ENCODE results near the gene ANKS1A.

Gene ANKS1A

DNA sequence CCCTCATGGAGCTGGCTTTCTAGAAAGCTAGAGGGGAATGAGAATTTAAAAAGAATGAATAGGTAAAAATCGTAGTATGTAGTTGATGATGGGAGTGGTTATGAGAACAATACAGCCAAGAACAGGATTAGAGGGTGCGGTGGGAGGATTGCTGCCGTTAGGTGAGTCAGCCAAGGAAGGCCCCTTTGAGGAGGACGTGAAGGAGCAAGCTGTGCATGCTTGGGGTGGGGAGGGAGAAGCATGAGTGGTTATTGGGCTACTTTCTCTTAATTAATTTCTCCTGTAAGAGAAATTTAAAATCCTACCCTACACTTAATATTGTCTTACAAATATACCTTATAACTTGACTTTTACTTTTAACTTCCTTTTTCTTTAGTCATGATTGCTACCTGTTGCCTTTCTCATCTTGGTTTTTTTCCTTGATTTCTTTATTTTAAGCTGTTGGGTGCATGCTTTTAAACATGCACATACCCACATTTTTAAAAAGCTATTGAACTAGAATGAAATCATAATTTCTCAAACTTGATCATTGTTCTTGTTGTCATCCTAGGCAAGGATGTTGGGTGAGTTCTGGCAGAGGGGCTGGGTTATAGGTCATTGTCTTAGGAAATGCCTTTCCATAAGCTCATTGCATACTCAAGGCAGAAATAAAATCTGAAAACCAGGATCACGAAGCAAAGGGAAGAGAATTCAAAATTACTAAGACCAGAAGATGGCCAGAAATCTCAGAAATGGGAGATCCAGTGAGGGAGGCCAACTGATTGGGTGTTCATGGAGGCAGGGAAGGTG, 137.6 kb downstream of the ANKS1A start:
- DNase-seq, result no peak

DNA sequence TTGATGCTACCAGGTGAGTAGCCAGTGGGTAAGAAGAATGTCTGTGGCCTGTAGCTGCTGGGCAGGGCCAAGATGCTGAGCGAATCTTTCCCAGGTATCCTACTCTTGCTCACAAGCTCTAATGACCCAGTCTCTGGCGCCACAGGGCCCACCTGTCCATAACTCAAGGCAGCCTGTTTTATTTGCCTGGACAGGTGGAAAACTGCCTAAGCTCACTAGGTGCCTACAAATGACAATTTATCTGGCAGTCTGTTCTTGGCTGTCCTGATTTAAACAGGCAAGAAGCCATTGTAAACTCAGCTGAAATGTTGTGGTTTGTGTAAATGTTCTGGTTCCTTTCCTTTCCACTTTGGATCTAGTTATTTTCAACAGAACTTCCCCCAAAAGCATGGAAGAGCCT, 138.8 kb downstream of the ANKS1A start:
- DNase-seq, result no peak

DNA sequence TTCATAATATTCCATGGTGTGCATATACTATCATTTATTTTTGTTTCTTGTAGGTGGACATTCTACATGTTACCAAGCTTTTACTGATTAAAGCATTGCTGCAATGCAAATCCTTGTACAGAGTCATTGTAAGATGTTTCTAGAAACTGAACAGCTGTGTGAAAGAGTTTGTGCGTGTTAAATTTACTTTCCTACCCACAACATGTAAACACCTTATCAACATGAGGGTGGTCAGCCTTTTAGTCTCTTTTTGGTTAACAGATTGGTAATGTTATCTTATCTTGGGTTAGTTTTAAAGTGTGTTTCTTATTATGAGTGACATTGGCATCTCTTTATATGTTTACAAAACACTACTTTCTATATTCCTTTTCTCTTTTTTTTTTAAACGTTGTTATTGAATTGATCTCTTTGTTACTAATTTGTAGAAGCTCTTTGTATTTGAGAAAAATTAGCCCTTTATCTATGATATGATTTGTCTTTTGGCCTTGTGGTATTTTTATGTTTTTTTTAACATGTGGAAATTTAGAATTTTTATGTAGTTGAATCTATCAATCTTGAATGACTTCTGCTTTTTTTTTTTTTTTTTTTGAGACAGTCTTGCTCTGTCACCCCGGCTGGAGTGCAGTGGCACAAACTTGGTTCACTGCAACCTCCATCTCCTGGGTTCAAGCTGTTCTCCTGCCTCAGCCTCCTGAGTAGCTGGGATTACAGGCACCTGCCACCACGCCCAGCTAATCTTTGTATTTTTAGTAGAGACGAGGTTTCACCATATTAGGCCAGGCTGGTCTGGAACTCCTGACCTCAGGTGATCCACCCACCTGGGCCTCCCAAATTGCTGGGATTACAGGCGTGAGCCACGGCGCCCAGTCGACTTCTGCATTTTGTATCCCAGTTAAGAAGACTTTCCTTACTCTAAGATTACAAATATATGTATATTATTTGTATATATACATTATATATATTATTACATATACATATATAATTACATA, 140.0 kb downstream of the ANKS1A start:
- no peak for DNase-seq

DNA sequence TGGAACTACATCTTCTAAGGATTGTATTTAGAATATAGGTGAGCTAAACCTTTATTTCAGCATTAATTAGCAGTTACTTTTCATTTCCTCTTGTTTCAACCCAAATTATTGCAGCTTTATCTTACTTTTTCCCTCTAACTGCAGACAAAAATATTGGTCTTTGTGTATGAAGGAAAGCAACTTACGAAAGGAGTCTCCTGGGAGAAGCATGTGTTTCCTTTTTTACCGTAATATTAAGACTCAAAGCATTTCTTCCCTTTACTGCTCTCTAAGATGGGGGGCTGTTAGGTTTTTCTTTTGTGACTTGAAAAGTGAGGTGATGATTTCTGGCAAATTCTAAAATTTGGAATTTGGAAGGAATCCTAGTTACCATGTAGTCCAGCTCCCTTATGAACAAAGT, 141.0 kb downstream of the ANKS1A start:
- DNase-seq, result no peak

DNA sequence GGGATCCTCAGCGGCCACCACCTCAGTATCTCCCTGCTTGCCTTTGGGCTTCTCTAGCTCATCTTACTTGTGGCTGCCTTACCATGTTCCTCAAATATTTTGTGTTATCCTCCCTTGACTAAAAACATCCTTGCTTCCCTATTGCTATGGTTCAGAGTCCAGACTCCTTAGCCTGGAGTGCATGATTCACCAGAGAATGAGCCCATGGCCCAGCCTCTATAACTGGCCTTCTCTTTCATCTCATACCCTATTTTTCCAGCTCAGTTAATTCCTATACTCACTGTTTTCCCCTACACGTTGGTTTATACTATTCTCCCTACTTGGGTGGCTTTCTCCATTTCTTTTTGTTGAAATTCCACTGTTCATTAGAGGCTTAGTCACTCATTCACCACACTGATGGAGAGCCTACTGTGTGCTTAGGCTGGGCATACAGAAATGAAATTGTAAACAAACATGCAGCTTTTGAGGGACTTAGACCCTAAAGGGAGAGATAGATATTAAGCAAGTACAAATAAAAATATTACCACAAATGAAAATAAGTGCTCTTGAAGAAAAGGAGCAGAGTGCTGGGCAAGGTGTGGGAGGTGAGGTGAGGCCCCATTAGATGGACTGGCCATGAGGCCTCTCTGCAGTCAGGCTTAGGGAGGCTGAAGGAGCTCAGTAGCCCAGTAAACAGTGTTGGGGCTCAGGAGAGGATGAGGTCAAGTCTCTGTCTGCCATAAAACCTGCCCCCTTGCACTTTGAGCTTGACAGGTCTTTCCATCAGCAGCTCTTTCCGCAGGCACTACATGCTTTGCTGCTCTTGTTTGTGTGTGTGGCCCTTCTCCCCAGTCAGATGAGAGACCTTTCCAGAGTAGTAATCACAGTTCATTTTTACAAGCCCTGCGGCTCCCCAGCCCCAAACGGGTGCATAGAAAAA, 142.8 kb downstream of the ANKS1A start:
- no peak for DNase-seq

DNA sequence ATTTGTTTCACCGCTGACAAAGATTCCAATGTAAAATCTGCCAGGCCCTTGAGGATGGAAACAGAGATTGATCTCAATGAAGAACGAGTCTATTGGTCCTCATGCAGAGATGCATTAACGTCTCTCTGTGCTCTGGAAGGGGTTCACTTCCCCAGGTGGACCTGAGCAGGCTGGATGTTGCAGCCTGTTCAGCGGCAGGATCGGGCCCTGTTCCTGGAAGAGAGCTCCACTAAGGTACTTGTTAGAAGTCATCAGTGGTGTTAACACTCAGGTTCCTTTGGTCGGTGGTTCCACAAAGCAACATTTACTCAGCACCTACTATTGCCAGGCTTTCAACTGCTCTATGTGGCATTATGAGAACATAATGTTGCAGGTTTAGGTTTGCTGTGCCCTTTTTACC, 144.6 kb downstream of the ANKS1A start:
- DNase-seq, result no peak

DNA sequence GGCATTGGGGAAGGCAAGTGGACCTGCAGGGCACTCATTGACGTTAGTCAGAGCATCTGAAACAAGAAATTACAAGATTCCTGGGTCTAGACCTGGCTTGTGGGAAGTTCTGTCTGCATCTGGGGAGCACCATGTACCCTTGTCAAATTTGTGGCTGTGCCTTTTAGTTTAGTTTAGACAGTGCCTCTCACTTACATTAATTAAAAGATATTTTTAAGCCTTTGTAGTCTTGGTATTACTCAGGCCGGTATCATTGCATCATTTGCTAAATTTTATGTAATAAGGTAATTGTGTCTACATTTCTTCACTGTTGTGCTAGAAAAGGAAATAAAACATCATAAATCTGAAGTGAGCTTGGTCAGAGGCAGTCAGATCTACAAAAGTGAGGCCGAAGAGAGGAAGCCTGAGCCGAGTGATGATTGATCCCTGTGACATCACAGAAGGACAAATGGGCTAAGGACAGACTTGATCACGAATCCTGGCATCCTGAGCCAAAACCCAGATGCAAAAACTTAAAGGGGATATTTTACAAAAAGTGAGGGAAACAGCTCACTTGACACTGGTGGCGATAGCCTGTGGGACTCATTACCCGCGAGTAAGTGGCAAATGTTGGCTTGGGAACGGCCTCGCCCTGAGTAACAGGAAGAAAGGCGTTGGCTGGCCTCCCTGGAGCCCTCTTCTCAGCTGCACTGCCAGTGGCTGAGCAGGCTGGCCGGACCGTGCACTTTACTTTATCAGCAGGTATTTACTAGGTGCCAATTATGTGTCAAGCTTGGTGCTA, 145.5 kb downstream of the ANKS1A start:
- DNase-seq, result no peak

DNA sequence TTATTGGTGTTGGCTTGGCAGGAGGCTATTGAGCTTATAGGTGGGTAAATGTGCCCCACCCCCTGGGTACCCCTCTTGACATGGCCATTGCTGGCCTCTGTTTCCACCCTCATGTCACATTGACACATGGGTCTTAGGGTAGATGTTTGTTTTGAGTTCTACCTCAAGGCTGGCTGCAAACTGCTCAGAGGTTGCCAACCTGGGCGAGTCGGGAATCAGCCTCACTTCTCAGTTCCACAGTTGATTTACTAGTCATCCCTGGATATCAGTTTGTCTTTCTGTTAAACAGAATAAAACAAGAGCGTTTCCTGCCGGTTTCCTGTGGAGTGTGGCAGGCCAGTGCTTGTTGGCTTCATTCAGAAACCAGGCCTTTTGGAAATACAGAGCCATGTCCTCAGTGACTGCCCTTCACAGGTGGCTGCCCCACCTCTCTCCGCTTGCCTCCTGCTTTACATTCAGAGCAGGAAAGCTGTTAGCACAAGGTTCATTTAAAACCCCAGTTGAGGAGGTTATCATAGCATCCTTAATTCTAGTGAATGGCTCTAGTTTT, 146.5 kb downstream of the ANKS1A start:
- DNase-seq, result no peak

DNA sequence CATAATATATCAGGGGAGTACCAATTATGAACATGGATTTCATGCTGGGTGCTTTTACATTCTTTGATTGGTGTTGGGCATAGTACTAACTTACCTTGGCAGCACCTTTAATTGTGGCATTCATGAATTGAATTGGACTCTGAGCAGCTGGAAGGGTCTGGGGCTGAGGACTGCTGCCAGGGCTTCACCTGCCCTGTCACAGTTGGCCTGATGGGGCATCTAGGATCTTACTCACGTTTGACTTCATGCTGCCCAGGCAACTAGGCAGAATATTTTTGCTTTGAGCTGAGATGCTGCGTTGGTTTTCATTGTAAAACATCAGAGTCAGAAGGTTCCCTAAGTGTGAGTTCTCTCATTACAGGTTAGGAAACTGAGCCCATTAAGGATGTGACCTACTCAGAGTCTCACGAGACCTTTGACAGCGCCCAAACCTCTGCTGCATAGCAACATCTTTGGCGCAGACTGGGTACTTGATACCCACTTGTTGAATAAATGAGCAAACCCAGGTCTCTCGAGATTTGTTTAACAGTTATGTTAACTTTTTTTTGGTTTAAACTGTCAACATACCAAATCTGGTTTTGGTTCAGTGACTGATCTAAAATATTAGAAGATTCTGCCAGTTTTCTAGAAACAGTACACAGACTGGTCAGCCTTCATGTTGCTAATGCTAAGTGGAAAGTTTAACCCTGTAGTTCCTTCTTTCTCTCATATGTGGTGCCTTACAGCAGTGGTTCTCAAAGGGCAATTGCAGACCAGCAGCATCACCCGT, 147.2 kb downstream of the ANKS1A start:
- DNase-seq, result no peak

DNA sequence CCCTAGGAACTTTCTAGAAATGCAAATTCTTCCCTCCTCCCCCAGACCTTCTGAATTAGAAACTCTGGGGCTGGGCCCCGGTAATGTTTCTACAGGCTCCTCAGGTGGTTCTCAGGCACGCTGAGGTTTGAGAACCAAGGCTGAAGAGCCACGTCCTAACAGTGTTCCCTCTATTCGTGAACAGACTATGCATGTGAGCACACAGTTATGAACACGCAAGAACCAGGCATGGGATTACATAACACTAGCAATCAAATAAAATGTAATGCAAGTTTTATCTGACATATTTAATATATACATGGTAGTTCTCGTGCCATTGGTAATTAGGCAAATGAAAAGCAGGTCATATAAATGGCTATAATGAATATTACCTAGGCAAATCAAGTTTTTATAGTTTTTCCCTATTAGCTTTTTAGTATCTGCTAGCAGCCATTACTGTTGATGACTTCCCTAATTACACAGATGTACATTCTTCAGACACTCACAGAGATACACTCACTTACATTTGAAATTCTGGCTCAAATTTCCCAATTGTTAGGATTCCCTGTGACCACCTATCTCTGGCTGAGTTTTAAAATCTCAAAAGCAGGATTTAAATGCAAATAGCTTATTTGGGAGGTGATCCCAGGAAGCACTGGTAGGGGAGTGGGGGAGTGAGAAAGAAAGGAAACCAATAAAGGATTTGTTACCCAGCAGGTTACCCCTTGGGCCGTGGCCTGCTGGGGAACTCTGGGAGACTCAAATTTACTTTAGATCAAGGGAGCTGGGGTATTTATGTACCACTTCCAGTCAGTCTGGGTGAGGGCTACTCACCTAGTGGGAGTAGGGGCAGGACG, 148.0 kb downstream of the ANKS1A start:
- no peak for DNase-seq

DNA sequence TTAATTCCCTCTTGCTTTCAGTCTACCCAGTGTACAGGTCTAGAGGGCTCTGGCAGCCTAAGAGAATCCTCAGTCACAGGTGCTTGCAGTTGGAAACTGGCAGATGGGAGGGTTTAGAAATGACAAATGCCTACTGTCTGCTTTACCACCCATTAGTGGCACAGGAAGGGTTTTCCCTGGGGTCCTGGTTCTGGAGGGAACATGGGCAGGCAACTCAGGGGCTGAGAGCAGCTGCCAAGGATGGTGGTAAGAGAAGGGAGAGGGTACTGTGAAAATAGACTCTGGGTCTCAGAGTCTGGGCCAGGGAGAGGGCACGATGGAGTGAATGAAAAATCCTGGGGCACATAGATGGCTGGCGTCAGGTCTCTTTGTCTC, 148.6 kb downstream of the ANKS1A start:
- no peak for DNase-seq

DNA sequence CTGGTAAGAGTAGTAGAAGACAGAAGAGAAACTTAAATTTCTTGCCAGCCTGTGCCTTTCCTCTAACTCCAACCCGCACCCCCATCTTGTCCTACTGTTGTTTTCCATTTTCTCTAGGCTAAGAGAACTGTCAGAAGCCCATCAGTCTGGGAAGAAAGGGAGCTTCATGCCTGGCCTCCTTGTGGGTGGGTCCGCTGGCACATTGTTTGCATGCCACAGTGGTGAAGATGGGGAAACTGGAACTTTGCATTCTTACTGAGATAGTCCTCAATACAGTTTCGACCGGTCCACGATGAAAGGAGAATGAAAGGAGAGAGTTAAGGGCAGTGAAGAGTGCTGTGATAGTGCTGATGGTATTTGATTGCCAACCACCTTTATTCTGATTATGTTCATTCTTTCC, 149.0 kb downstream of the ANKS1A start:
- DNase-seq, result no peak

DNA sequence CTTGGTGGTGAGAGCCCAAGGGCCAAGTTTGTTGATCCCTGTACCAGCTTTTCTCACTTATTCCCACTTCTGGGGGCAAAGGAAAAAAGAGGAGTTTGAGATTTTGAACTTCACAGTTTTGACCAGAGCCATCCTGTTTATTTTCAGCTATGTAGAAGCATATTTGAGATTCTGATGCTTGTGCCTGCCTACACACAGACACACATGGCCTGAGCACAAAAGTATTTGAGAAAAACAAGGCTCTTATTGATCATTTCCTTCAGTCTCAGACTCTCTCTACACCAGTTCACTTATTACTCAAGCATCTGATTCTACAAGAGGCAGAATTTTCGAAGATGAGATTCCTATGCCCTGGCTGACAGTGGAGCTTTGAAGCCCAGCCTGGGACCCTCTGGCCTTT, 151.3 kb downstream of the ANKS1A start:
- no peak for DNase-seq

DNA sequence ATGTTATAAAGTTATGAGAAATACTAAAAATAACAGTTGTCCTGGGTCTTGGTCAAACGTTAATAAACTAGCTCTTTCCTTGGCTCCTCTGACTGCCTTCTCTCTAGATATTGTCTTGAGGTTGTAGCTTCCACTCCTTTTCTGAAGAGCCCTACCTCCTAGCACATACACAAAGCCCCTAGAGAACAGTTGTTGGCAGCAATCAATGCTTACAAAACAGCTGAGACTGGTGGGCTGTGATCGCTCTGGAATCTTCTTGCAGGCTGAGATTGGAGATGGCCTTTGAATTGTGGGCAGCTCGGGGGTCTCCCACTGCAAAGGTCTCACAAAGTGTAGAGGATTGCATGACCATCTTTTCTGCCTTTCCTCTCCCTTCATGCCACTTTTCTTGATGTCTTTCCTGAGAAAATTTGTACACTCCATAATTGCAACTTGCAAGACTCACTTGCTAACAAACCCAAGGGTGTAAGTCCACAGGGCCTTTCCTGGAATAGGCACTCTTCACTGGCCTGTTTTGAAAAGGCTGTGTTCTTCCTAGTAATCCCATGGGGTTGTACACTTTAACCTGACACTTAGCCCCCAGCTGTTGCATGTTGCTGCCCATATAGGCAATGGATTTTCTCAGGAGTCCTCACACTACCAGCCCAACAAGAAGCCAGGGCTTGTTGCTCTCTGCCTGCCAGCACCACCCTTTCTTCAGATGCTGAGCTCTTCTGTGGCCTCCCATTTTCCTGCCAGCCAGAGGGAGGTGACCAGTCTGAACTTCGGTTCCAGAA, 152.2 kb downstream of the ANKS1A start:
- DNase-seq, result no peak

DNA sequence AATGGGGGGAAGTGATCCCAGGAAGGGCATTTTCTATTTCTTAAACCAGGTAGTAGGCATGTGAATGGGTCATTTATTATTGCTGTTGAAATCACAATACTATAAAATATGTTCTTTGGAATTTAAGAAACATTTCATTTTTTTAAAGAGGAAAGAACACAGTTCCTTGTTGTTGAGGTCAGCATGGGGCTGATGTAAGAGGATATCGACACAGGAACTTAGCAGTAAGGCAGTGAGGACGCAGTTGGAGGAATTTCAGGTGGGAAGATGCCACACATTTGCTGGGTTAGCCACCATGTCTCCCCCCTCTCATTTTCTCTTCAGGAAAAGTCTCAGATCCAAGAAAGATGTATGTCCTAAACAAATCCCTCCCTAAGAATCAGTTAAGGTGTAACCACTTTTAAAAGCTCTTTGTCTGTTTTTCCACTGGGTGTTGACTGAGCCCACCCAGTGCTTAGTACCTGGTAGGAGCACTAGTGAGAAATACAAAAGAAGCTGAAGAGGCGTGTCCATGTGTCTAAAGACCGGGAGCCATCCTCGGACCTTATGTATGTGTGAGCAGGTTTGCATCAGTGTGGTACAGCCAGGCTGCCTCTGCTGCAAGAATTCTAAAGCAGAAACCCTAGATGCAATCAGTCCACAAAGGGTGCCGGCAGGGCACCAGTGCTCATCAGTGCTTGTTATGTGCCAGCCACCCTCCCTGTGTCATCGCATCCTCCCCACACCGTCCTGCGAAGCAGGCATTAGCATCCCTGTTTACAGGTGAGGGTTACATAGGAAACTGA, 153.2 kb downstream of the ANKS1A start:
- DNase-seq, result no peak

DNA sequence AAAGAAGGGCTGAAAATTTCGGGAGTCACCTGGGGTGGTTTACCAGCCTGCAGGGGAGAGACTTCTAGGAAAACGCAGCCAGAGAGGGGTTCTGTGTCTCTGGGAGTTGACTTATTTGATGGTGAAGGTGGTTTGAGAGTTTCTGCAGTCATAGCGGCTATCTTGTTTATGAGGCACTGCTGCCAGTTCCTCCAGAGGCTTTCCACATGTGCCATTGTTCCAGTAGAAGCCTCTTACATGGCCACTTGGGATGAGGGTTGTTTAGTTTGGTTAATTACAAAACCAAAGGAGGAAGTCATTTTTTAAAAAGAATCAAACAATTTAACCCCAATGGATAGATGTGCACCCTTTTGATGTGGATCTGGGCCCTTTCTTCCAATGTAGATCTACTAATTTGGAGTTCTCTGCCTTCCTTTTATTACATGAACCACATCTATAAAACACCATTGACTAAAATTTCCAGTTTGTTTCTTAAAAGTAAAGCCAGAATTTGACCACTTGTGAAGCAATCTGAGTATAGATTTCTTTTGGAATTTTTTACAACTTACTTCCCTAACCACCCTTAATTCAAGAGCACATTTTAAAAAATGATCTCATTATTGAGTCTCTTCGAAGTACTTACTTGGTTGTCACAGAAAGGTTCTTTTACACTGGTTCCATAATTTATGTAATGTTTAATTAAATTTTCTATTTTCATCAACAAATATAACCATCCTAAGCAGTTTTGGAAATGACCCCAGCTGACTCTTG, 154.5 kb downstream of the ANKS1A start:
- no peak for DNase-seq

DNA sequence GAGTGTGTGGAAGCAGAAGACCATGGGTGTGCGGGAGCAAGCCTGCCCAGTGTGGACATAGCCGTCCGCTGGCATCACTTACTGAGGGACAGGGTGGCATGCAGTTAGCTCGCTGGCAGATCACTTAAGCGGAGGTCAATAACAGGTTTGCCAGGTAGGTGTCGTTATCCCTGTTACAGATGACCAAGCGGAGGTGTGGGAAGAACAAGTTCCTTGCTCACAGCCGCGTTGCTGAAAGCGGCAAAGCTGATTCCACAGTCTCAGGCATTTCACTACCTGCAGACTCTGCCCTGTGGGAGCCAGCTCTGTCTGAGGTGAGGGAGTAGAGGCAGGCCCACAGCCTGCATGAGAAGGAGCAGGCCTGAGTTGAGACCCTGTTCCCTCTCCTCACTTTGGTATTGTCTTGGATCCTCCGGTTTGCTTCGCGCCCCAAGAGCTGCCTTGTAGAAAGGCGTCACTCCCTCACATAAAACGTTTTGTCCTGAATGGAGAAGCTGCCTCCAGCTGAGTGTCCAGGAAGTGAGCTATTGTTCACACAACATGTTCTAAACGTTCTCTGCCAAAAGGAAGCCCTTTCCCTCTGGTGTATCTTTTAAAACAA, 155.2 kb downstream of the ANKS1A start:
- DNase-seq, result no peak

Data from fibroblast of skin of right biceps (primary cell).